ENCODE results near the gene ZSCAN2.

Gene ZSCAN2

GRCh38 chr15:84616235-84616634, 15.4 kb downstream of the ZSCAN2 start:
- TF ChIP-seq USF1 (IDR thresholded peaks at IDR 0.05) (no peak), TCF12 (IDR thresholded peaks at IDR 0.05; ENCODE audit: low read depth) (no peak), EP300 (IDR thresholded peaks at IDR 0.05; ENCODE audit: borderline replicate concordance) (no peak), YY1 (IDR thresholded peaks at IDR 0.05; ENCODE audit: low read depth) (no peak), TEAD4 (IDR thresholded peaks at IDR 0.05) (no peak), FOXM1 (IDR thresholded peaks at IDR 0.05; ENCODE audit: borderline replicate concordance, low read depth) (no peak), CEBPB (IDR thresholded peaks at IDR 0.05) (no peak), NFIC (IDR thresholded peaks at IDR 0.05) (no peak), TAF1 (IDR thresholded peaks at IDR 0.05; ENCODE audit: low read depth) (no peak), ZBTB7A (IDR thresholded peaks at IDR 0.05; ENCODE audit: low read depth) (no peak), RAD21 (IDR thresholded peaks at IDR 0.05; ENCODE audit: low read depth) (no peak), EGR1 (IDR thresholded peaks at IDR 0.05) (no peak), REST (IDR thresholded peaks at IDR 0.05; ENCODE audit: low read depth) (no peak), CREB1 (IDR thresholded peaks at IDR 0.05; ENCODE audit: low read depth) (no peak), MAX (IDR thresholded peaks at IDR 0.05) (no peak)

- no peak for TF ChIP-seq FOXM1 (IDR thresholded peaks at IDR 0.05; ENCODE audit: borderline replicate concordance, low read depth)
- no peak for TF ChIP-seq NFIC (IDR thresholded peaks at IDR 0.05)
- no peak for TF ChIP-seq EP300 (IDR thresholded peaks at IDR 0.05; ENCODE audit: borderline replicate concordance)
- TF ChIP-seq YY1 (IDR thresholded peaks at IDR 0.05; ENCODE audit: low read depth), result no peak
- no peak for TF ChIP-seq MAX (IDR thresholded peaks at IDR 0.05)
- no peak for TF ChIP-seq CEBPB (IDR thresholded peaks at IDR 0.05)
- TF ChIP-seq TAF1 (IDR thresholded peaks at IDR 0.05; ENCODE audit: low read depth), result no peak
- TF ChIP-seq EGR1 (IDR thresholded peaks at IDR 0.05), result no peak
- no peak for TF ChIP-seq TEAD4 (IDR thresholded peaks at IDR 0.05)
- TF ChIP-seq REST (IDR thresholded peaks at IDR 0.05; ENCODE audit: low read depth), result no peak
Observed at GRCh38 chr15:84620626-84621025, 19.8 kb downstream of the ZSCAN2 start.

GRCh38 chr15:84621358-84621979, 20.7 kb downstream of the ZSCAN2 start:
- TF ChIP-seq YY1 (IDR thresholded peaks at IDR 0.05; ENCODE audit: low read depth) (no peak), CEBPB (IDR thresholded peaks at IDR 0.05) (no peak), FOXM1 (IDR thresholded peaks at IDR 0.05; ENCODE audit: borderline replicate concordance, low read depth) (no peak), NFIC (IDR thresholded peaks at IDR 0.05) (no peak), RAD21 (IDR thresholded peaks at IDR 0.05; ENCODE audit: low read depth) (no peak), REST (IDR thresholded peaks at IDR 0.05; ENCODE audit: low read depth) (no peak), EP300 (IDR thresholded peaks at IDR 0.05; ENCODE audit: borderline replicate concordance) (no peak), TAF1 (IDR thresholded peaks at IDR 0.05; ENCODE audit: low read depth) (no peak), TCF12 (IDR thresholded peaks at IDR 0.05; ENCODE audit: low read depth) (no peak)

GRCh38 chr15:84624359-84624758, 23.6 kb downstream of the ZSCAN2 start:
- TF ChIP-seq ZBTB7A (IDR thresholded peaks at IDR 0.05; ENCODE audit: low read depth) (no peak), TEAD4 (IDR thresholded peaks at IDR 0.05) (no peak), EGR1 (IDR thresholded peaks at IDR 0.05) (no peak)

- no peak for TF ChIP-seq EGR1 (IDR thresholded peaks at IDR 0.05)
- TF ChIP-seq MAX (IDR thresholded peaks at IDR 0.05), result no peak
- no peak for TF ChIP-seq TEAD4 (IDR thresholded peaks at IDR 0.05)
- no peak for TF ChIP-seq TAF1 (IDR thresholded peaks at IDR 0.05; ENCODE audit: low read depth)
- TF ChIP-seq CREB1 (IDR thresholded peaks at IDR 0.05; ENCODE audit: low read depth), result no peak
- TF ChIP-seq RAD21 (IDR thresholded peaks at IDR 0.05; ENCODE audit: low read depth), result no peak
- no peak for TF ChIP-seq USF1 (IDR thresholded peaks at IDR 0.05)
- no peak for TF ChIP-seq TCF12 (IDR thresholded peaks at IDR 0.05; ENCODE audit: low read depth)
- TF ChIP-seq FOXM1 (IDR thresholded peaks at IDR 0.05; ENCODE audit: borderline replicate concordance, low read depth), result no peak
- no peak for TF ChIP-seq YY1 (IDR thresholded peaks at IDR 0.05; ENCODE audit: low read depth)
- no peak for TF ChIP-seq REST (IDR thresholded peaks at IDR 0.05; ENCODE audit: low read depth)
Observed at GRCh38 chr15:84625123-84625522, 24.3 kb downstream of the ZSCAN2 start.

All from Ishikawa (cell line).